IMR-90 (cell line): ENCODE results near the gene ZNF473. TPM values are rescaled to one million over a fixed set of nuclear protein-coding genes. Genes with fewer than 3 reads are reported as not detected.

Experiments used
- ATAC-seq: fragments of 200-7000 bp; cut with Tn5 transposase; 2 replicates; pipeline ENCODE4 v1.9.1; 2020; ENCODE audit warnings: low read depth, mild to moderate bottlenecking, moderate library complexity
- BruUV-seq: library from RNA; stranded (reverse); fragments of 400-500 nt; replicated peaks from 2 replicates; lab custom pipeline; 2021; lab: Mats Ljungman, UMichigan
- CTCF ChIA-PET: fragments of 300-600 bp; formaldehyde crosslinking; extraction: SDS; loops from one replicate; lab custom pipeline; 2021; ENCODE audit warnings: antibody characterized with exemption; lab: Yijun Ruan, JAX
- POLR2A ChIA-PET: fragments of 300-600 bp; sonication (Branson Sonifier 250); formaldehyde crosslinking; loops from one replicate; lab custom pipeline; 2022; ENCODE audit warnings: antibody characterized with exemption; ENCODE audit not compliant: unreplicated experiment; lab: Charles Lee
- DNase-seq: peaks from one replicate; pipeline ENCODE4 v3.0.0; 2013
- H2AFZ ChIP-seq: replicated peaks from 2 replicates; pipeline ENCODE3; 2013; ENCODE audit warnings: low read length, mild to moderate bottlenecking; ENCODE audit not compliant: poor library complexity
- H2AK5ac ChIP-seq: 2 replicates; pipeline ENCODE4 v1.6.1; 2013; ENCODE audit warnings: low read depth, low read length, inconsistent platforms
- H2AK9ac ChIP-seq: replicated peaks from 2 replicates; pipeline ENCODE3; 2013; ENCODE audit warnings: mild to moderate bottlenecking, low read depth, low read length, moderate library complexity; ENCODE audit not compliant: poor library complexity
- H2BK120ac ChIP-seq: 2 replicates; pipeline ENCODE4 v1.6.1; 2013; ENCODE audit warnings: low read depth, low read length, inconsistent platforms
- H2BK15ac ChIP-seq: 3 replicates; pipeline ENCODE4 v1.6.1; 2013; ENCODE audit warnings: low read depth, low read length, inconsistent platforms
- H2BK20ac ChIP-seq: 2 replicates; pipeline ENCODE4 v1.6.1; 2013; ENCODE audit warnings: low read depth, mild to moderate bottlenecking, inconsistent platforms, low read length, moderate library complexity
- H2BK5ac ChIP-seq: 2 replicates; pipeline ENCODE4 v1.6.1; 2013; ENCODE audit warnings: mild to moderate bottlenecking, low read depth, low read length, inconsistent platforms; ENCODE audit not compliant: poor library complexity, severe bottlenecking
- H3K14ac ChIP-seq: replicated peaks from 2 replicates; pipeline ENCODE4 v1.6.1; 2013; ENCODE audit warnings: low read depth, low read length, inconsistent platforms
- H3K18ac ChIP-seq: 2 replicates; pipeline ENCODE4 v1.6.1; 2013; ENCODE audit warnings: low read depth, low read length, control low read depth
- H3K23ac ChIP-seq: 2 replicates; pipeline ENCODE4 v1.6.1; 2013; ENCODE audit warnings: low read depth, low read length, inconsistent platforms
- H3K27ac ChIP-seq: 2 replicates; pipeline ENCODE4 v1.5.1; 2013; ENCODE audit warnings: mild to moderate bottlenecking, control low read depth, low read length; ENCODE audit not compliant: insufficient read depth
- H3K27me3 ChIP-seq: 2 replicates; pipeline ENCODE4 v1.6.1; 2013; ENCODE audit warnings: low read length; ENCODE audit not compliant: control insufficient read depth, insufficient read depth
- H3K36me3 ChIP-seq: 2 replicates; pipeline ENCODE4 v1.6.1; 2013; ENCODE audit warnings: low read length, mixed read lengths; ENCODE audit not compliant: control insufficient read depth, insufficient read depth
- H3K4ac ChIP-seq: 2 replicates; pipeline ENCODE4 v1.6.1; 2013; ENCODE audit warnings: low read depth, low read length, inconsistent platforms
- H3K4me1 ChIP-seq: 2 replicates; pipeline ENCODE4 v1.6.1; 2013; ENCODE audit warnings: low read length, mixed read lengths; ENCODE audit not compliant: control insufficient read depth, insufficient read depth
- H3K4me2 ChIP-seq: 2 replicates; pipeline ENCODE4 v1.6.1; 2013; ENCODE audit warnings: low read depth, mild to moderate bottlenecking, control low read depth, low read length, moderate library complexity
- H3K4me3 ChIP-seq: 2 replicates; pipeline ENCODE4 v1.5.1; 2013; ENCODE audit warnings: low read depth, mild to moderate bottlenecking, control low read depth, low read length, moderate library complexity; ENCODE audit not compliant: insufficient read depth
- H3K56ac ChIP-seq: 2 replicates; pipeline ENCODE4 v1.6.1; 2013; ENCODE audit warnings: low read length, inconsistent platforms; ENCODE audit not compliant: insufficient read depth; ENCODE audit errors: extremely low read depth
- H3K79me1 ChIP-seq, 2 experiments: 2 replicates each; pipeline ENCODE4 v1.6.1; 2013; ENCODE audit warnings: low read length in 2 of 2, inconsistent platforms in 1 of 2, low read depth in 1 of 2
- H3K9ac ChIP-seq: 2 replicates; pipeline ENCODE4 v1.6.1; 2013; ENCODE audit warnings: low read depth, low read length, control low read depth
- H3K9me1 ChIP-seq: 2 replicates; pipeline ENCODE4 v1.6.1; 2013; ENCODE audit warnings: low read length, inconsistent platforms; ENCODE audit not compliant: insufficient read depth
- H3K9me3 ChIP-seq: 2 replicates; pipeline ENCODE4 v1.6.1; 2013; ENCODE audit warnings: low read length; ENCODE audit not compliant: control insufficient read depth, insufficient read depth
- H4K20me1 ChIP-seq: 2 replicates; pipeline ENCODE4 v1.6.1; 2013; ENCODE audit warnings: low read length, inconsistent platforms; ENCODE audit not compliant: insufficient read depth
- H4K5ac ChIP-seq: 2 replicates; pipeline ENCODE4 v1.6.1; 2013; ENCODE audit warnings: mild to moderate bottlenecking, low read depth, low read length, control low read depth
- H4K8ac ChIP-seq, 2 experiments: 2 replicates each; pipeline ENCODE4 v1.6.1; 2013; ENCODE audit warnings: low read depth in 2 of 2, low read length in 2 of 2, control low read depth in 1 of 2, inconsistent platforms in 1 of 2
- H4K91ac ChIP-seq: 2 replicates; pipeline ENCODE4 v1.6.1; 2013; ENCODE audit warnings: low read depth, low read length, inconsistent platforms; ENCODE audit not compliant: insufficient read depth
- BHLHE40 ChIP-seq: fragments of 150-350 bp; IDR thresholded peaks from 2 replicates; pipeline ENCODE4 v1.6.1; 2016; ENCODE audit warnings: mild to moderate bottlenecking, low read depth, low read length
- CEBPB ChIP-seq: IDR thresholded peaks from 2 replicates; pipeline ENCODE4 v1.6.1; 2012; ENCODE audit warnings: low read depth, low read length, improper control_type of control experiment
- CHD1 ChIP-seq: IDR thresholded peaks from 2 replicates; pipeline ENCODE4 v1.6.1; 2012; ENCODE audit warnings: low read depth, low read length, improper control_type of control experiment
- FOS ChIP-seq: fragments of 150-350 bp; IDR thresholded peaks from 2 replicates; pipeline ENCODE4 v1.6.1; 2016; ENCODE audit warnings: low read depth, low read length
- MAFK ChIP-seq: IDR thresholded peaks from 2 replicates; pipeline ENCODE4 v1.6.1; 2012; ENCODE audit warnings: low read depth, low read length, improper control_type of control experiment
- MAZ ChIP-seq: IDR thresholded peaks from 2 replicates; pipeline ENCODE4 v1.6.1; 2012; ENCODE audit warnings: low read depth, mild to moderate bottlenecking, low read length, improper control_type of control experiment, moderate library complexity, borderline replicate concordance
- NFE2L2 ChIP-seq: fragments of 150-350 bp; IDR thresholded peaks from 2 replicates; pipeline ENCODE4 v1.6.1; 2016; ENCODE audit warnings: low read depth, mild to moderate bottlenecking, low read length
- RAD21 ChIP-seq: IDR thresholded peaks from 2 replicates; pipeline ENCODE4 v1.6.1; 2012; ENCODE audit warnings: low read length, improper control_type of control experiment
- WGBS, 2 experiments: methylation state at CpG; one replicate each; pipeline versions ENCODE4 v1.1.5 to v1.1.7; 2013; ENCODE audit warnings: missing lambda C conversion rate in 2 of 2; ENCODE audit not compliant: insufficient read length in 1 of 2; ENCODE audit errors: extremely low coverage in 2 of 2; 5-methylcytosine and 5-hydroxymethylcytosine counted together
- dilution Hi-C: fragments of 300-500 bp; cut with HindIII; formaldehyde crosslinking; loops from one replicate; pipeline ENCODE4 v1.14.3; 2018; ENCODE audit warnings: low sequenced_read_pairs; ENCODE audit not compliant: unreplicated experiment
- in situ Hi-C: fragments of 300-500 bp; cut with MboI; formaldehyde crosslinking; loops from 3 replicates; pipeline ENCODE4 v1.14.3; 2019; ENCODE audit warnings: low sequenced_read_pairs, inconsistent platforms, mixed read lengths
- intact Hi-C: fragments of 100-400 bp; cut with micrococcal nuclease; formaldehyde crosslinking; loops from 2 replicates; pipeline ENCODE4 v1.10.0; 2022
- polyA plus RNA-seq, 3 experiments: library from polyadenylated mRNA; depleted of rRNA; stranded (reverse); fragments of >200 nt; gene quantifications; 2 replicates each; pipeline ENCODE4 v1.2.3, GENCODE V29; 2012; ENCODE audit warnings: low replicate concordance in 1 of 3
- total RNA-seq: library from RNA; depleted of rRNA; stranded (reverse); fragments of >200 nt; gene quantifications from 2 replicates; pipeline ENCODE4 v1.2.3, GENCODE V29; 2012

ZNF473 gene
- total and polyA plus RNA-seq, 2 of the 4 experiments (the other 2 are of a cell fraction): 4.5 to 13.3 TPM

DNA sequence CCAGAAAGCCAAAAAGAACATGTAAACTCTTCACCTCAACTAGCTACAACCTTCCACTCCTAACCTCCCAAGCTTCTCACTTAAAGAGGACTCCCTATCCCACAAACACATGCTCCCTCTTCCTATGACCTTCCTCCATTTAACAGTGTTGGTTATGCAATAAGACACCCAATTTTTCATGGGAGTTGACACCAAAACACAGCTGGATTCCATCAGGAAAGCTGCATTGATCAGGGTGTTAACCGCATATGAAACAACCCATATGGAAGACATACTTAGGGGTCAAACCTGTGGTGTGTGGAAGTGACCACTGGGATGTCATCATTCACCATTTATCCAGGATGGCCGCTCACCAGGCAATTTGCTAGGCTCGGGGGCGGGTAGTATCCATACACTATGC, 21.9 kb downstream of the ZNF473 start:
- no CpG with 5 or more reads among the region's 4 CpGs for WGBS, 2 experiments
- in situ Hi-C loops: no loop called here
- Histone ChIP-seq H3K36me3 (peaks cover 42% of the 10 kb centered on the region), H3K4me2 (no peak overlapping the region), H4K91ac (no peak overlapping the region), H3K4me1 (no peaks in the 10 kb centered on the region), H4K5ac (no peak overlapping the region), H2BK120ac (no peak overlapping the region), H3K18ac (no peak overlapping the region), H3K4me3 (no peak overlapping the region), H2AK9ac (no peak overlapping the region), H3K14ac (no peak overlapping the region), H2AK5ac (no peak overlapping the region), H2AFZ (no peak overlapping the region), H4K20me1 (no peaks in the 10 kb centered on the region), H3K4ac (no peak overlapping the region), H2BK15ac (no peak overlapping the region), H2BK20ac (no peak overlapping the region), H2BK5ac (no peak overlapping the region), H3K79me1 (no peaks in the 10 kb centered on the region; a peak in 1 of 4 replicates), H3K23ac (no peak overlapping the region), H3K9me3 (peaks cover 48% of the 10 kb centered on the region), H3K27me3 (no peaks in the 10 kb centered on the region), H4K8ac (no peak overlapping the region), H3K27ac (no peak overlapping the region), H3K9ac (no peak overlapping the region), H3K56ac (no peak overlapping the region), H3K9me1 (no peaks in the 10 kb centered on the region)
- no TSS peak for BruUV-seq
- dilution Hi-C loops: no loop called here
- no peak for TF ChIP-seq BHLHE40
- TF ChIP-seq NFE2L2: no peak
- no peak for TF ChIP-seq FOS
- 0 out of 2 replicates have a peak, but pooled peaks have one; percentile 5 for TF ChIP-seq CEBPB
- TF ChIP-seq RAD21: no peak
- TF ChIP-seq MAZ: no peak
- TF ChIP-seq MAFK: no peak
- no peak for TF ChIP-seq CHD1
- DNase-seq: peak; percentile 31
- POLR2A ChIA-PET: no interaction called here
- intact Hi-C loops: no loop called here
- CTCF ChIA-PET: no interaction called here
- ATAC-seq: no peak
